Measurements from ENCODE around the gene MEG3. TPM values are rescaled to one million over a fixed set of nuclear protein-coding genes. Genes with fewer than 3 reads are reported as not detected.
A peak's percentile ranks its signal among the peaks of the same experiment; 100 is the strongest.

MEG3 gene
- total and polyA plus RNA-seq, 2 donors from 2014 or later: 24.0 to 29.6 TPM

DNA sequence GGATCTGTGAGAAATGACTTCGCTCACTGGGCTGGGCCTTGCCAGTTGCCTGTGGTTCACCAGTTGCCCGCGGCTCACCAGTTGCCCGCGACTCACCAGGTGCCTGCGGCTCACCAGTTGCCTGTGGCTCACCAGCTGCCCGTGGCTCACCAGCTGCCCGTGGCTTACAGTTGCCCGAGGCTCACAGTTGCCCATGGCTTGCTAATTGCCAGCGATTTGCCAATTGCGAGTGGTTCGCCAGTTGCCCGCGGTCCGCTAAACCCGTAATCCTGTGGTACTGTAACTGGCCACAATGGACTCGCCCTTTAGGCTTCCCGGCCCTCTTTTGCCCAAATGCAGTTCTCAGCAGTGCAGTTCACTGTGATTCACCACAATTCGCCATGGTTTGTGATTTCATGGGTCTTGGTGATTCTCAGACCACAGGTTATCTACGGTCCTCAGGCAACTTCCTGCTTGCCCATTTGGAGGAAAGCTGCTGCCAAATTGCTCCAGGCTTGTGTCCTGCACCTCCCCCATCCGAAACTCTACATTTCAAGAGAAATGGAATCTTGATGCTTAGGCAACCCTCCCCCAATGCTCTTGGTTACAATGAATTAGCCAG lies 15.0 kb upstream of the MEG3 start:
- Histone ChIP-seq H3K27ac (ENCODE audit: low read depth in 2 of 2, low read length in 2 of 2) (no peak overlapping the region), H3K27me3 (ENCODE audit: control insufficient read depth, insufficient read depth, low read length) (no peaks in the 10 kb centered on the region), H3K4me3 (ENCODE audit: low read length in 3 of 3) (no peak overlapping the region), H3K36me3 (ENCODE audit: control insufficient read depth in 2 of 3, insufficient read depth in 3 of 3, low read length in 3 of 3) (no peaks in the 10 kb centered on the region), H3K9ac (ENCODE audit: low read length in 3 of 3) (no peak overlapping the region), H3K4me1 (ENCODE audit: control insufficient read depth in 2 of 3, insufficient read depth in 2 of 3, low read depth in 1 of 3, low read length in 3 of 3) (no peaks in the 10 kb centered on the region), H3K9me3 (ENCODE audit: control insufficient read depth in 2 of 3, insufficient read depth in 1 of 3, low read length in 3 of 3) (peaks cover 0 to 25% (median 2%) of the 10 kb centered on the region in 3 donors)
- intact Hi-C loops (cut with DNase I): no loop called here
- no peak for TF ChIP-seq CTCF (IDR thresholded peaks at IDR 0.05; ENCODE audit: borderline replicate concordance, extremely low read depth, insufficient read depth)
- peak in 1 of 5 donors; percentile 1 for DNase-seq
- no peak for FAIRE-seq

DNA sequence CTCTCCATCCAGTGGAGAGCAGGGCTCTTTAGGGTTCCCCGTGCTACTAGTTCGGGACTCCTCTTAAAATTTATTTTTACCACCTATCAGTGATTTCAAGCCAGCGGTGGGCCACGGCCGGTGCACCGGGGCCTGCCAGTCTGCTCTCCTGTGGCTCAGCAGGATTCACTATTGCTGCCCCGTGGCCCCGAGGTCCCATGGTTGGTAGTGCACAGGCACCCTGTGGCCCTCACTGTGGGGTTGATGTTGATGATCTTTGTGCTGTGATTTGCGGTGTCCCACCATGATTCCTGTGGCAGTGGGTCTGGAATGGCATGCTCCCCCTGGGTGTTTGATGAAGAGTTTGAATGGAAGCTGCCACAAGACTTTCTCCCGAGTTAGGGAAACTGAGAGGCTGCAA lies 12.6 kb upstream of the MEG3 start:
- H3K4me1 ChIP-seq (ENCODE audit: control insufficient read depth in 2 of 3, insufficient read depth in 2 of 3, low read depth in 1 of 3, low read length in 3 of 3): no peaks in the 10 kb centered on the region
- TF ChIP-seq CTCF (IDR thresholded peaks at IDR 0.05; ENCODE audit: borderline replicate concordance, extremely low read depth, insufficient read depth): no peak
- no peak overlapping the region for H3K4me3 ChIP-seq (ENCODE audit: low read length in 3 of 3)
- FAIRE-seq (no peak), DNase-seq (peak in 1 of 5 donors; percentile 39)
- H3K9me3 ChIP-seq (ENCODE audit: control insufficient read depth in 2 of 3, insufficient read depth in 1 of 3, low read length in 3 of 3): peaks cover 0 to 21% (median 0%) of the 10 kb centered on the region in 3 donors
- H3K9ac ChIP-seq (ENCODE audit: low read length in 3 of 3): no peak overlapping the region
- H3K27ac ChIP-seq (ENCODE audit: low read depth in 2 of 2, low read length in 2 of 2): no peak overlapping the region
- H3K36me3 ChIP-seq (ENCODE audit: control insufficient read depth in 2 of 3, insufficient read depth in 3 of 3, low read length in 3 of 3): no peaks in the 10 kb centered on the region
- no peaks in the 10 kb centered on the region for H3K27me3 ChIP-seq (ENCODE audit: control insufficient read depth, insufficient read depth, low read length)
- intact Hi-C loops (cut with DNase I): no loop called here

DNA sequence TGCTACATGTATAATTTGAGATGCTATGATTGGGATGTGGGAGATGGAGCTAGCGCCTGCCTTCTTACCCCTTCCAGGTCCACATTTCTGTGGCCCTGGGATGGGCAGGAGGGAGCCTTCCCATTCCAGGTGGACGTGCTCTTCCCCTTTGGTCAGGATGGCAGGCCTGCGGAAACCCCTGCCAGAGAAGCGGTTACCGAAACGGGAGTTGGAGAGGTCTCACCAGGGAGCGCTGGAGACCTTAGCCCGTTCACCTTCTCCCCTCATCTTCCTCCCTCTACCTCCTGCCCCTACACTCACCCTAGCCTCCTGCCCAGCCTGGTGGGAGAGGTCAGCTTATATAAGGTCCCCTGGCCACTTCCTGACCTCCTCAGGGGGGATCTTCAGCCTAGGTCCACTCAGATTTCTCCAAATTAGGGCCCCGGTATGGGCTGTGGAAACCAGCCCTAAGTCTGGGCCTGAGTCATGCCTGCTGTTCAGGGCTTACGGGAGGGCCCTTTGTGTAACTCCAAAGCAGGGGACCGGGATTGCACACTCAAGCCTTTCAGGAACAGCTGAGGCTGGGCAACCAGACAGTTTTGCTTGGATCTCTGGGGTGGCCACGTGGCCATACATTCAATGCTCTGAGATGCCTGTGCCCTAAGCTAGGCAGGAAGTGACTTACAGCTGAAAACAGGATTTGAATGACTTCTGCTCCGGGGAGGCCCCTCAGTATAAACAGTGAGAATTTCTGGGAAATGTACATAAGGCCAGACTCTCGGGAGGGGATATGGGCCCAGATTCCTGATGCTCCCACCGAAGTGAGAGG lies 10.2 kb upstream of the MEG3 start:
- H3K4me1 ChIP-seq (ENCODE audit: control insufficient read depth in 2 of 3, insufficient read depth in 2 of 3, low read depth in 1 of 3, low read length in 3 of 3): no peaks in the 10 kb centered on the region
- FAIRE-seq: no peak
- no peak for TF ChIP-seq CTCF (IDR thresholded peaks at IDR 0.05; ENCODE audit: borderline replicate concordance, extremely low read depth, insufficient read depth)
- H3K27ac ChIP-seq (ENCODE audit: low read depth in 2 of 2, low read length in 2 of 2): no peak overlapping the region
- peaks cover 0 to 7% (median 0%) of the 10 kb centered on the region in 3 donors for H3K9me3 ChIP-seq (ENCODE audit: control insufficient read depth in 2 of 3, insufficient read depth in 1 of 3, low read length in 3 of 3)
- no peak overlapping the region for H3K4me3 ChIP-seq (ENCODE audit: low read length in 3 of 3)
- peak in 2 of 5 donors; percentile 28 to 54 for DNase-seq
- intact Hi-C loops (cut with DNase I): no loop called here
- H3K27me3 ChIP-seq (ENCODE audit: control insufficient read depth, insufficient read depth, low read length): no peaks in the 10 kb centered on the region
- no peaks in the 10 kb centered on the region for H3K36me3 ChIP-seq (ENCODE audit: control insufficient read depth in 2 of 3, insufficient read depth in 3 of 3, low read length in 3 of 3)
- H3K9ac ChIP-seq (ENCODE audit: low read length in 3 of 3): no peak overlapping the region

All from kidney (tissue), 14 donors.